Neuronal stem cell (in vitro differentiated cells): ENCODE measurements around the gene UTS2B.

Source experiments
- DNase-seq: peaks from one replicate; pipeline ENCODE4 v3.0.0-alpha.2; 2013; ENCODE audit warnings: low spot score
- H2AFZ ChIP-seq: one replicate; pipeline ENCODE4 v1.6.1; 2013; ENCODE audit warnings: mild to moderate bottlenecking, low read length, inconsistent platforms
- H2AK5ac ChIP-seq: 2 replicates; pipeline ENCODE4 v1.6.1; 2013; ENCODE audit warnings: low read depth, mild to moderate bottlenecking, inconsistent platforms, low read length, moderate library complexity, mixed read lengths
- H2BK120ac ChIP-seq: 2 replicates; pipeline ENCODE4 v1.6.1; 2013; ENCODE audit warnings: low read depth, mild to moderate bottlenecking, inconsistent platforms, low read length, moderate library complexity, mixed read lengths
- H2BK12ac ChIP-seq: one replicate; pipeline ENCODE4 v1.6.1; 2013; ENCODE audit warnings: low read length, inconsistent platforms
- H2BK15ac ChIP-seq: 2 replicates; pipeline ENCODE4 v1.6.1; 2013; ENCODE audit warnings: mild to moderate bottlenecking, low read length, inconsistent platforms, mixed read lengths
- H2BK5ac ChIP-seq: one replicate; pipeline ENCODE4 v1.6.1; 2013; ENCODE audit warnings: inconsistent platforms, mild to moderate bottlenecking, low read length, moderate library complexity
- H3K14ac ChIP-seq: one replicate; pipeline ENCODE4 v1.6.1; 2013; ENCODE audit warnings: low read length, inconsistent platforms
- H3K18ac ChIP-seq: 2 replicates; pipeline ENCODE4 v1.6.1; 2013; ENCODE audit warnings: low read length, inconsistent platforms
- H3K23ac ChIP-seq: 2 replicates; pipeline ENCODE4 v1.6.1; 2013; ENCODE audit warnings: low read depth, mild to moderate bottlenecking, mixed read lengths, low read length, inconsistent platforms; ENCODE audit not compliant: poor library complexity
- H3K27ac ChIP-seq: replicated peaks from 3 replicates; pipeline ENCODE4 v1.5.1; 2013; ENCODE audit warnings: low read length, inconsistent platforms
- H3K27me3 ChIP-seq, 3 experiments: 2 replicates each; pipeline ENCODE4 v1.6.1; 2013; ENCODE audit warnings: low read length in 3 of 3, mild to moderate bottlenecking in 2 of 3, inconsistent platforms in 1 of 3, low read depth in 1 of 3, mixed read lengths in 1 of 3, moderate library complexity in 1 of 3; ENCODE audit not compliant: control insufficient read depth in 3 of 3, insufficient read depth in 3 of 3
- H3K36me3 ChIP-seq, 2 donors: replicated peaks in 1 of 2; 2 replicates each; pipeline ENCODE4 v1.6.1; 2013; ENCODE audit warnings: low read length in 2 of 2; ENCODE audit not compliant: control insufficient read depth in 2 of 2, insufficient read depth in 2 of 2
- H3K4ac ChIP-seq: 2 replicates; pipeline ENCODE4 v1.6.1; 2013; ENCODE audit warnings: inconsistent platforms, mild to moderate bottlenecking, low read length, moderate library complexity
- H3K4me1 ChIP-seq, 2 donors: 1 replicate in 1 of 2; 2 replicates in 1 of 2; pipeline ENCODE4 v1.6.1; 2013; ENCODE audit warnings: low read length in 2 of 2, low read depth in 1 of 2; ENCODE audit not compliant: control insufficient read depth in 2 of 2, insufficient read depth in 1 of 2
- H3K4me2 ChIP-seq: one replicate; pipeline ENCODE4 v1.6.1; 2013; ENCODE audit warnings: mild to moderate bottlenecking, low read length, inconsistent platforms; ENCODE audit not compliant: insufficient read depth, poor library complexity, severe bottlenecking
- H3K4me3 ChIP-seq, 2 donors: 2 replicates each; pipeline ENCODE4 v1.5.1; 2013; ENCODE audit warnings: low read length in 2 of 2, mild to moderate bottlenecking in 2 of 2, inconsistent platforms in 1 of 2, moderate library complexity in 1 of 2
- H3K79me1 ChIP-seq: one replicate; pipeline ENCODE4 v1.6.1; 2013; ENCODE audit warnings: low read depth, mild to moderate bottlenecking, inconsistent platforms, low read length, moderate library complexity
- H3K9ac ChIP-seq: one replicate; pipeline ENCODE4 v1.6.1; 2013; ENCODE audit warnings: mild to moderate bottlenecking, low read depth, low read length, inconsistent platforms; ENCODE audit not compliant: poor library complexity
- H3K9me3 ChIP-seq, 2 donors: replicated peaks in 1 of 2; 2 replicates each; pipeline versions ENCODE3 to v1.6.1; 2013; ENCODE audit warnings: low read length in 2 of 2, mild to moderate bottlenecking in 2 of 2, inconsistent platforms in 1 of 2, low read depth in 1 of 2, mixed read lengths in 1 of 2, moderate library complexity in 1 of 2; ENCODE audit not compliant: control insufficient read depth in 2 of 2, insufficient read depth in 1 of 2
- H4K8ac ChIP-seq: one replicate; pipeline ENCODE4 v1.6.1; 2013; ENCODE audit warnings: low read depth, mild to moderate bottlenecking, inconsistent platforms, low read length, moderate library complexity
- H4K91ac ChIP-seq: one replicate; pipeline ENCODE4 v1.6.1; 2013; ENCODE audit warnings: low read length, low read depth, mild to moderate bottlenecking, inconsistent platforms; ENCODE audit not compliant: poor library complexity
- WGBS, 2 donors: extraction: QIAGEN DNeasy Blood & Tissue Kit; methylation state at CpG; one replicate each; pipeline ENCODE4 v1.1.7; 2013; ENCODE audit warnings: missing lambda C conversion rate in 2 of 2, mixed read lengths in 1 of 2; ENCODE audit not compliant: insufficient read length in 2 of 2, insufficient replicate concordance in 1 of 2; ENCODE audit errors: extremely low coverage in 2 of 2; 5-methylcytosine and 5-hydroxymethylcytosine counted together

Gene UTS2B

DNA sequence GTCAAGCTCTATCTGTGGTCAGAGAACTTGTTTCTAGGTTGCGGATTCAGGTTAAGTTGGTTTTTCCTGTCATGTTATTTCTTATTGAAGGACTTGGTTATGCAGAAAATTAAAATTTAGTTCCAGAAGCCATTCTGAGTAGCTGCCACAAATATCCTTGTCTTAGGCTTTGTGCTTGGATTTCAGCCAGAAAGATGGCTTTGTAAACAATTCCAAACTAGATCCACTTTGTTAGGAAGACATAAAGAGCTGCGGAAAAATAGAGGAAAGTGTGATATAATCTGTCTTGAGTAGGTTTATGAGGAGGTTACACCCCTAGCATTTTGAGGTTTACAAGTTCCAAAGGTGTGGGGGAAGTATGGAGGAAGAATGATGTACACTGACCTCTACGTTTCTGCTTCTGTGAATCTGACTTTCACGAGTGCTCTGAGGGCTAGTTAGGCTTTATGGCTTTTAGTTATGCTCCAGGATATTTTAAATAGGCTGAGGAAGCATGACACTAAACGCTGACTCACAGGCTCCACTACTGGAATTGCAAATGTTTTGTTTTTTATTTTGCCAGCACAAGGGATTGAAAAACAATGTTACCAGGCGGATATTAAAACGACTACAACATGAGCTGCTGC lies 46.3 kb upstream of the UTS2B start:
- H3K79me1 ChIP-seq: no peaks in the 10 kb centered on the region
- no peak overlapping the region for H3K4me2 ChIP-seq
- H3K27me3 ChIP-seq: no peaks in the 10 kb centered on the region
- H3K4me3 ChIP-seq: no peak overlapping the region
- H3K23ac ChIP-seq: no peak overlapping the region
- H3K36me3 ChIP-seq: peaks cover 7 to 84% of the 10 kb centered on the region in 2 donors
- H2AK5ac ChIP-seq: no peak overlapping the region
- no peak overlapping the region for H4K91ac ChIP-seq
- no peak overlapping the region for H3K14ac ChIP-seq
- H3K9ac ChIP-seq: no peak overlapping the region
- no peak overlapping the region for H2BK120ac ChIP-seq
- no peak overlapping the region for H2BK5ac ChIP-seq
- H3K18ac ChIP-seq: no peak overlapping the region
- H2AFZ ChIP-seq: no peak overlapping the region
- H3K4ac ChIP-seq: no peak overlapping the region
- no CpG with 5 or more reads among the region's 7 CpGs for WGBS, 2 donors
- no peak for DNase-seq
- peaks cover 0 to 3% of the 10 kb centered on the region in 2 donors for H3K9me3 ChIP-seq
- H3K4me1 ChIP-seq: no peaks in the 10 kb centered on the region
- H2BK12ac ChIP-seq: no peak overlapping the region
- no peak overlapping the region for H4K8ac ChIP-seq
- no peak overlapping the region for H3K27ac ChIP-seq
- no peak overlapping the region for H2BK15ac ChIP-seq

DNA sequence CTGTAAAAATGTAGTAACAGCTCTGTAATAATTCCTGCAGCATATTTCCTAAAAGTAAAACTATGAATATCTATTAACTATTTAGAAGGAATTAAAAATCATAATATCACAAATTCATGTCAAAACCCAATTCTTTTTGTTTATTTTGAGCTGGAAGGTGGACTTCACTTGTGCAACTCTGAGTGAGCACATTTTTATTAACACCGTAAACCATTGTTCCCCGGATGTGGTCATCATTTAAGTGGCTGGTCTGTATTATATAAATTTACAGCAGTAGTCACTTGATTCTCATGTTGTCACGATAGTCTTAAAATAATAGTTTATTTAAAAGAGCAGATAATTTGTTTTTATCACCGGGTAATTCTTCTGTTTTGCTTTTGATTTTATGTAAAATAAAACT lies 43.0 kb upstream of the UTS2B start:
- H4K91ac ChIP-seq: no peak overlapping the region
- no peaks in the 10 kb centered on the region for H3K4me1 ChIP-seq
- no peak overlapping the region for H2BK12ac ChIP-seq
- no peak overlapping the region for H3K27ac ChIP-seq
- WGBS, 2 donors: no CpG with 5 or more reads among the region's 4 CpGs
- no peak overlapping the region for H3K14ac ChIP-seq
- no peak overlapping the region for H2AK5ac ChIP-seq
- H2AFZ ChIP-seq: no peak overlapping the region
- peaks cover 6 to 86% of the 10 kb centered on the region in 2 donors for H3K36me3 ChIP-seq
- H2BK120ac ChIP-seq: no peak overlapping the region
- no peak overlapping the region for H3K9ac ChIP-seq
- H3K4me3 ChIP-seq: no peak overlapping the region
- no peak overlapping the region for H4K8ac ChIP-seq
- no peak overlapping the region for H3K4me2 ChIP-seq
- no peak overlapping the region for H2BK5ac ChIP-seq
- H3K9me3 ChIP-seq: no peaks in the 10 kb centered on the region
- H3K79me1 ChIP-seq: no peaks in the 10 kb centered on the region
- H3K27me3 ChIP-seq: no peaks in the 10 kb centered on the region
- H3K23ac ChIP-seq: no peak overlapping the region
- DNase-seq: no peak
- H3K4ac ChIP-seq: no peak overlapping the region
- no peak overlapping the region for H2BK15ac ChIP-seq
- no peak overlapping the region for H3K18ac ChIP-seq

DNA sequence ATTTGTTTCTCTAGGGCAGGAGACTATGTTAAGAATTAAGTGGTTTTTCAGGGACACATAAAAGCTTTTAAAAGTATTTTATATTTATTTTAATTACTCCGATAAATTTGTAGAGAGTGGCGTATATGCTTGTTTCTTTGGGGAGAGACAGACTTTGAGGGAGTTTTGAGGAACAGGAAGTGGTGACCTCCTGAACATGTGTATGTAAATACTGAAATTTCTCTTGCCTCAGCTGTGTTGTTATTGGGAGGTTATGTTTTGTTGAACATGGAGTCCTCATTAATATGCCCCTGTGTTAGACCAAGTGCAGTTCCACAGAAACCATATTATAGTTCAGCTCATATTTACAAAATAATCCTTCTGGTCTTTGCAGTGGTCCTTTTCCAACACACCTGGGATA lies 41.8 kb upstream of the UTS2B start:
- H3K9ac ChIP-seq: no peak overlapping the region
- H3K4me1 ChIP-seq: no peaks in the 10 kb centered on the region
- no peak for DNase-seq
- H4K8ac ChIP-seq: no peak overlapping the region
- H3K23ac ChIP-seq: no peak overlapping the region
- H3K36me3 ChIP-seq: peaks cover 6 to 93% of the 10 kb centered on the region in 2 donors
- no peak overlapping the region for H3K18ac ChIP-seq
- no peak overlapping the region for H3K4me3 ChIP-seq
- H2BK15ac ChIP-seq: no peak overlapping the region
- no peak overlapping the region for H2AFZ ChIP-seq
- no peak overlapping the region for H4K91ac ChIP-seq
- no peak overlapping the region for H2BK120ac ChIP-seq
- no peak overlapping the region for H2BK5ac ChIP-seq
- no peak overlapping the region for H2AK5ac ChIP-seq
- no peaks in the 10 kb centered on the region for H3K79me1 ChIP-seq
- no peak overlapping the region for H3K27ac ChIP-seq
- H3K14ac ChIP-seq: no peak overlapping the region
- H3K4me2 ChIP-seq: no peak overlapping the region
- H3K4ac ChIP-seq: no peak overlapping the region
- no peaks in the 10 kb centered on the region for H3K27me3 ChIP-seq
- WGBS, 2 donors: no CpG with 5 or more reads among the region's 2 CpGs
- no peak overlapping the region for H2BK12ac ChIP-seq
- no peaks in the 10 kb centered on the region for H3K9me3 ChIP-seq

DNA sequence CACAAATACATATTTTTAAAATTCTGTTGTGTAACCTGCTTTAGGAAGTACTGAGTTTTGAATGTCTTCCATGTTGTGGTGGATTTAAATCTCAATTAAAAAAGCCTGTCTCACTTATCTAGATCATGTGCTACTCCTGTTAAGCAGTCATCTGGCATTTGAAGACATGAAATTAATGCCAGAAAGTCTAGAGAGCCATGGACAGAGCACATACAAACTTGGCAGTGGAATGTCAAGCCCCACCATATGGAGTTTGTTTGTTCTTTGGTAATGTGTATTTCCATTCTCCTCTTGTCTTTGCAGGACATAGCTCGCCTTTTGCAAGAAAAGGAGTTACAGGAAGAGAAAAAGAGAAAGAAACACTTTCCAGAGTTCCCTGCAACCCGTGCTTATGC lies 39.3 kb upstream of the UTS2B start:
- no peak overlapping the region for H2BK120ac ChIP-seq
- no peak overlapping the region for H2AK5ac ChIP-seq
- no peak overlapping the region for H2BK5ac ChIP-seq
- no peak overlapping the region for H3K4me2 ChIP-seq
- H3K36me3 ChIP-seq: peaks cover 0 to 94% of the 10 kb centered on the region in 2 donors
- no peak overlapping the region for H2BK15ac ChIP-seq
- no peak overlapping the region for H3K9ac ChIP-seq
- H3K14ac ChIP-seq: no peak overlapping the region
- no peak overlapping the region for H3K23ac ChIP-seq
- H2BK12ac ChIP-seq: no peak overlapping the region
- no peak overlapping the region for H4K91ac ChIP-seq
- H3K4me1 ChIP-seq: no peaks in the 10 kb centered on the region
- WGBS, 2 donors: no CpG with 5 or more reads among the region's 2 CpGs
- H3K79me1 ChIP-seq: peaks cover 2% of the 10 kb centered on the region
- no peaks in the 10 kb centered on the region for H3K27me3 ChIP-seq
- no peak overlapping the region for H3K27ac ChIP-seq
- H3K9me3 ChIP-seq: no peaks in the 10 kb centered on the region
- no peak overlapping the region for H2AFZ ChIP-seq
- H3K4me3 ChIP-seq: no peak overlapping the region
- no peak overlapping the region for H4K8ac ChIP-seq
- no peak for DNase-seq
- H3K18ac ChIP-seq: no peak overlapping the region
- H3K4ac ChIP-seq: no peak overlapping the region
